SK-N-SH (cell line): ENCODE data around the gene EXD1.

Experiments
- CTCF ChIP-seq: fragments of 200-600 bp; sonication (generic); IDR thresholded peaks from 2 replicates; pipeline ENCODE4 v1.6.1; 2017; ENCODE audit warnings: antibody characterized with exemption, mild to moderate bottlenecking, moderate library complexity
- FOSL2 ChIP-seq: IDR thresholded peaks from 2 replicates; pipeline ENCODE4 v1.4.0; 2012; ENCODE audit warnings: low read depth, mild to moderate bottlenecking, moderate library complexity, borderline replicate concordance

GRCh38 chr15:41180206-41180789 lies 50.3 kb downstream of the EXD1 start:
- TF ChIP-seq CTCF (no peak), FOSL2 (no peak)
